GM18951 (cell line): ENCODE results near the gene PREX1.
"Not testable (repeated sequence)": the region's sequence is repeated elsewhere in the genome, so short reads cannot be mapped to it uniquely, and the experiment has no call there.

Experiments used
- POLR2A ChIP-seq: IDR thresholded peaks from 4 replicates; pipeline ENCODE4 v1.6.1; 2011; ENCODE audit warnings: mild to moderate bottlenecking; ENCODE audit not compliant: insufficient read length, insufficient read depth; ENCODE audit errors: extremely low read depth
- in situ Hi-C: fragments of 300-500 bp; cut with MboI; formaldehyde crosslinking; loops from one replicate; pipeline ENCODE4 v1.12.0; 2022; ENCODE audit warnings: low sequenced_read_pairs, mixed read lengths, inconsistent platforms; ENCODE audit not compliant: unreplicated experiment

Gene PREX1

DNA sequence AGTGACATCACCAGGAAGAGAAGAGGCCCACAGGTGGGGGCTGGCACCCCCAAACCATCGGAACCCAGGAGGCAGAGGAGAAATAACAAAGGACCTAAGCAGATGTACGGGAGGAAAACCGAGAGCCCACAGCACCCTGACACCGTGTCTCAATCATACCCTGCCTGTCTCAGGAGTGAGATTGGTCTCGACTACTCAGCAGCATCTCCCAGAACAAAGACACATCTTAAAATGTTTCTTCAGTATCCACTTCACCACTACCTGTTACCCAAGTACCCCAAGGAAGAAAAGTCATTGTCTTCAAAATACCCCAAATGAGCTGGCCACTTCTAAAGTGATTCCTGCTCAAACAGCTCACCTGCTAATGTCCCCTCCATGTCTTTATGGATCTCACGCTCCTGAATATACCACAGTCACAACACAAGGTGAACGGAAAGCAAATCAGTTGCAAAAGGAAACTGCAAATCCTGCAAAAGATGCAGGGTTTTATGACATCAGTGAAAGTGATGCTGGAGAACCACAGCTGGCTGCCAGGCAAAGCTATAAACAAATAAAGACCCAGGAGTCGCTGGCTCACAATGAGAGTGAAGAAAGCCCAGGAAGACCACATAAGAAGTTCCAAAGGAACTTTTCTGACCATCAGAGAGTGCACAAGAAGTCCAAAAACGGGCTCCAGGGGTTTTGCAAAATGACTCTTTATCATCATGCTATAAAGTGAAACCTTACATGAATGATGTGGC lies 44.1 kb downstream of the PREX1 start:
- no peak for TF ChIP-seq POLR2A
- in situ Hi-C loops = no loop called here

DNA sequence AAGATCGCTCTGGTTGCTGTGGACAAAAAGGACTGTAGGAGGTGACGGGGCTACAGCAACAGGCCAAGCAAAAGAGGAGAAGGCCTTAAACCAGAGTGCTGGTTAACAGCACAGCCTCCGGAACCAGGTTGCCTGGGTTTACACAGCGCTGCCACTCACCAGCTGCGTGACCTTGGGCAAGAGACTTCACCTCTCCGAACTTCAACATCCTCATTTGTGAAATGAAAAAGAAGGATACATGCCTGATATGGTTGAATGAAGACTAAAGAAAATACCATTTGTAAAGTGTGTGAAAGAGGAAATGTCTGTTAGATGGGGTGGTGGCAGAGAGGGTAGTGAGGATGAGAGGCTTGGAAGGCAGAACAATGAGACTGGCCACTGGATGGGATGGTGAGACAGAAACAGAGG lies 44.9 kb downstream of the PREX1 start:
- in situ Hi-C loops = no loop called here
- no peak for TF ChIP-seq POLR2A

DNA sequence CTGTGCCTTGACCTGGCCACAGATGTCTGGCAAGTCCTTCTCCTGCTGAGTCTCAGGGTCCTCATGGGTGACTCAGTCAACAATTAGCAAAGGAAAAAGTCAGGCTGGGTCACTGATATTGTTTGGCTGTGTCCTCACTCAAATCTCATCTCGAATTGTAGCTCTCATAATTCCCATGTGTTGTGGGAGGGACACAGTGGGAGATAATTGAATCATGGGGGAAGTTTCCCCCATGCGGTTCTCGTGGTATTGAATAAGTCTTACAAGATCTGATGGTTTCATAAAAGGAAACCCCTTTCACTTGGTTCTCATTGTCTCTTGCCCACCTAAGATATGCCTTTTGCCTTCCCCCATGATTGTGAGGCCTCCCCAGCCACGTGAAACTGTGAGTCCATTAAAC lies 45.7 kb downstream of the PREX1 start:
- in situ Hi-C loops = no loop called here
- no peak for TF ChIP-seq POLR2A

DNA sequence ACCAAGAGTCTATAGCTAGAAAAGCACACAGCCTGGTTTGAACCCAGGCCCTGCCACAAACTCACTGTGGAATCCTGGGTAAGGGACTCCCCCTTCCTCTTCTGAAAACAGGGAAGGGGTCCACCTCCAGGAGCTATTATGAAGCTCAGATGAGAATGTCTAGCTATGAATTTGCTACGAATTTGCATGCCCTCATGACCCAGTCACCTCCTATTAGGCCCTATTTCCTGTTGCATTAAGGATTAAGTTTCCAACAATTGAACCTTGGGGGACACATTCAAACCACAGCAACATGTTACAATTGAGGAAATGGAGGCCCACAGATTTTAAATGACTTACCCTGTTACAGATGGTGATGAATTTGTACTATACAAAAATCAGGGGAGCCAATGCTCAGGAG lies 46.2 kb downstream of the PREX1 start:
- in situ Hi-C loops = no loop called here
- no peak for TF ChIP-seq POLR2A

DNA sequence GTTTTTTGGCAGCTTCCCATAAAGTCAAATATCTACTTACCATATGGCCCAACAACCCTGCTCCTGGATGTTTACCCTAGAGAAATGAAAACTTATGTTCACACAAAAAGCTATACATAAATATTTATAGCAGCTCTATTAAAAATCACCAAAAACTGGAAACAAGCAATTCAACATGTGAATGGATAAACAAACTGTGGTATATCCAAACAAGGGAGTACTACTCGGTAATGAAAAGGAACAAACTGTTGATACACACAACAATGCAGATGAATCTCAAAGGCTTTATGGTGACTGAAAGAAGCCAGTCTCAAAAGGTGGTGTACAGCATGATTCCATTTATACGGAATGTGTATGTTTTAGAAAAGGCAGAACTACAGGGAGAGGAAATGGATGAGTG lies 48.4 kb downstream of the PREX1 start:
- in situ Hi-C loops = no loop called here
- no peak for TF ChIP-seq POLR2A

DNA sequence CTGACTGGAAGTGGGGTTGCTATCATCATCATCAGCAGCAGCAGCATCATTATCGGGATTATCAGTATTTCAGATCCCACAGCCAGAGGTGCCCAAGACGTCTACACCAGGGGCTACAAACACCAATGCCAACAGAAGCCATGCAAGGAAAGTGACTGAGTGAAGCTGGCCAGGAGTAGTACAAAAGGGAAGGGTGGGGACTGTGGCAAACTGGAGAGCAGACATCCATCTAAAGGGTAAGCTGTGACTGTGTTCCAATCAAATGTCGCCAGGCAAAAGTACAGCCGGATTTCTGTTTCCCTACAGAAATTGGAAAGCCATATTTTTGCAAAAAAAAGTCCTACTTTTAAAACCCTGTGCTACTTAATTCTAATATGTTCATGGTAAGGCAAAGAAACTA lies 50.0 kb downstream of the PREX1 start:
- in situ Hi-C loops = no loop called here

DNA sequence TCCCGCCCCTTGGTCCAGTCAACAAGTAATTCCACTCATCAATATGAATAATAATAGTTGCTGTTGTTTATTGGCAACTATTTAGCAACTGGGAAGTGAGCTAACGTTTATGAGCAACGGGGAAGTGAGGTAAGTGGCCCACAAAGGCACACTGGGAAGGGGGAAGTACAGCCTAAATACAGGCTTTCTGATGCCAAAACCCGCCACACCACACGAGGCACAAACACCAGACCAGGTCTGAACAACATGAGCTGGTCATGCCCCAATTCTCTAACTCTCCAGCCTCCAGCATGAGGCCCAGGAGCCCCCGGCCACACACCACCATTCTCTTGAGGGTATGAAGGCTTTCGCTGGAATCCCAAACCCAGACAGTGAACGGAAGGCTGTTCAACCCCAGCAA lies 50.8 kb downstream of the PREX1 start:
- in situ Hi-C loops = no loop called here
- no peak for TF ChIP-seq POLR2A

More for the DNA sequence above, 50.0 kb downstream of the PREX1 start:
- TF ChIP-seq POLR2A = no peak

DNA sequence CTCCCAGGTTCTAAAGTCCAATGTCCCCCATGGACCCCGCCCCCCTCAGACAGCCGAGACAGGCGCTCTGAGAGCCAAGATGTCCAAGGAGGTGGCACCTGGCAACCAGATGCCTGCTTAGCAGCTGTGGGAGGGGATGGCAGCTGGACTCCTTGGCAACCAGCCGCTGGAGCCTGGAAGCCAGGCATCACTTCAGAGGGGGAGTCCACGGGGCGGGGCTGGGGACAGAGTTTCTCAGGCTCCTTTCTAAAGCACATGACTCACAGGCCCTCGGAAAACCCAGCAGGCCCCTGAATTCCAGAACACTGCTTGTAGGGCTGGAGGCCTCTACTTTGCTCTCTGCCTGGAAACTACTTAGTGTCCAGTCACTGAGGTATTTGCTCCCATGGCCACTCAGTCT lies 51.5 kb downstream of the PREX1 start:
- in situ Hi-C loops = no loop called here
- TF ChIP-seq POLR2A = no peak

DNA sequence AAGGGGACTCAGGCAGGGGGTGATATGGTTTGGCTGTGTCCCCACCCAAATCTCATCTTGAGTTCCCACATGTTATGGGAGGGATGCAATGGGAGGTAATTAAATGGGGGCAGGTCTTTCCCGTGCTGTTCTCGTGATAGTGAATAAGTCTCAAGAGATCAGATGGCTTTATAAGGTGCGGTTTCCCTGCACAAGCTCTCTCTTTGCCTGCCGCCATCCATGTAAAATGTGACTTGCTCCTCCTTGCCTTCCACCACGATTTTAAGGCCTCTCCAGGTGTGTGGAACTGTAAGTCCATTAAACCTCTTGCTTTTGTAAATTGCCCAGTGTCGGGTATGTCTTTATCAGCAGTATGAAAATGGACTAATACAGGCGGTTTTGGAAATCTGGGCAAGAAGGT lies 52.3 kb downstream of the PREX1 start:
- in situ Hi-C loops = not testable (repeated sequence)

DNA sequence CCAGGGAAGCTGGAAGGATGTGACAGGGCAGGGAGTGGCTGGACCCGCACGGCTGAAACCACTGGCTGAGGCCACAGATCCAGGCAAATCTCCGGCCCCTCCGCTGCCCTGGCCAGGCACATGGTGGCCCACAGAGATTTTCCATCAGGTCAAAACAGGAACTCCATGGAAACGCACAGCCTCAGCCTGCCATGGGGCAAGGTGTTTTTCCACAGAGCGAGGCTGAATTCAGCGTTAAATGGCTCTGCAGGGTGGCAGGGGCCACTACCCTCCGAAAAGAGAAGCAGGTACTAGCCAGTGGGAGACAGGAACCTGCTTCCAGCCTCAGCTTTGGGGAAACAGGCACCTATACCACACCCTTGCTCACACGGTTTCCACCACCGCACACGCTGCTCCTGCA lies 53.1 kb downstream of the PREX1 start:
- in situ Hi-C loops = no loop called here

DNA sequence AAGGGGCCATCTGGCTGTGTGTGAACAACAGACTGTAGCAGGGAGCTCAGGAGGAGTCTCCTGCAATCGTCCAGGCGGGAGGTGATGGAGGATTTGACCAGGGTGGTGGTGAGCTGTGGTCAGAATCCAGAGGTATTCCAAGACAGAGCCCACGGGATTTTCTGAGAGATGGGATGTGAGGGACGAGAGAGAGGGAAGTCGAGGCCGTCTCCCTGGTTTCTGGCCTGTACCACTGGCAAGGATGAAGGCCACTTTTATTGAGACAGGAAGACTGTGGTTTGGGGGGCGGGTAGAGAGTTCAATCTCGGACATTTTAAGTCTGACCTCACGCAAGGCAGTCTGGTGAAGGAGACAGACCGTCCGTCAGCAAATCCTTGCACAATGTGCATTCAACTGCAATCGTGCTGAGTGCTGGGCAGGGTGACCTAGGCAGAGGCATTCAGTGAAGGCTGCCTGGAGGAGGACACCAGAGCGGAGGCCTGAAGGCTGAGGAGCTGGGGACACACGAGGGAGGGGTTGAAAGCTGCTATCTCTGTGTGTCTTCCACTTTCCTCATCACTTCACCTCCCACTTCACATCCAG lies 53.9 kb downstream of the PREX1 start:
- no peak for TF ChIP-seq POLR2A
- in situ Hi-C loops = no loop called here

More for the DNA sequence above, 53.1 kb downstream of the PREX1 start:
- no peak for TF ChIP-seq POLR2A

DNA sequence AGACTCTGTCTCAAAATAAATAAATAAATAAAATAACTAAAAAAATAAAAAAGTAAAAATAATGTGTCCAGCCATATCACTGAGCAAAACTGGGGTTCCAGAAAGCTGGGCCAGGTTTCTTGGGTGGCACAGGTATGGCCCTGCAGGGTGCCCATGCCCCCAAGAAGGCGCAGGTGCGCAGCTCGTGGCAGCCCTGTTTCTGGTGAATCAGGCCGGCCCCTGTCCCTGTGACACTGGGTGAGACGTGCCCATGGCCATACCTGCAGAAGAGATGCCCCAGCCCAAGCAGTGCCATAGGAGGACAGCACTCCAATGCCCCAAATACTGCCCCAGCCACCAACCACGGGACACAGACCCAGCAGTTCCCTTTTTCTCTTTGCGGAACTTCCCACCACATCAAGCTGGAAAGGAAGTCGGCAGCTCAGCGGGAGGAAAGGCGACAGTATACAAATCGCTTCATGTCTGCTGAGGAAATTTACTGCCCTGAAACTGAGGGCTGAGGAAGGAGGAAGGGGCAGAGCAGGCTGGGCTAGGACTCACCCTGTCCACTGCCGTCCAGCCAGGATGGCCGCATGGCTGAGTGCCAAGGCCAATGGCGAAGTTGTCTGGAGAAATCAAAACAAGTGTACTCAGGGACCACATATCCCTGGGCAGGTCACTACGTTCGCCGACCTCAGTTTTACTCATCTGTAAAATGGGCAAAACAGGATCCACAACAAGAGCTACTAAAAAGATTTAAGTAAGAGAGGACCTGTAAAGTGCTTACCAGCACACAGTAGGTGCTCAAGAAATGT lies 55.4 kb downstream of the PREX1 start:
- in situ Hi-C loops = no loop called here
- no peak for TF ChIP-seq POLR2A

DNA sequence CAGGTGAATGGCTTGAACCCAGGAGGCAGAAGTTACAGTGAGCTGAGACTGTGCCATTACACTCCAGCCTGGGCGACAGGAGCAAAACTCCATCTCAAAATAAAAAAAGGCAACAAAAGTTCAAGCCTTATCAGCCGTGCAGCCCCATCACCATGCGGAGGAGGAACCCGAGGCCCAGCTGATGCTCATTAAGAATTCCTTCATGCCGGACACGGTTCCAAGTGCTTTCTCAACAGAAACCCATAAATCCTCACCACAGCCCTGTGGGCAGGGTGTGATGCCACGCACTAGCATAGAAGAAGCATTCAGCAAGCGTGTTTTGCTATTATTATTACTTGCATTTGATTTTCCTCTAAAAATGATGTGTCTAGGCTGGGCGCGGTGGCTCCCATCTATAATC lies 56.3 kb downstream of the PREX1 start:
- no peak for TF ChIP-seq POLR2A
- in situ Hi-C loops = no loop called here

DNA sequence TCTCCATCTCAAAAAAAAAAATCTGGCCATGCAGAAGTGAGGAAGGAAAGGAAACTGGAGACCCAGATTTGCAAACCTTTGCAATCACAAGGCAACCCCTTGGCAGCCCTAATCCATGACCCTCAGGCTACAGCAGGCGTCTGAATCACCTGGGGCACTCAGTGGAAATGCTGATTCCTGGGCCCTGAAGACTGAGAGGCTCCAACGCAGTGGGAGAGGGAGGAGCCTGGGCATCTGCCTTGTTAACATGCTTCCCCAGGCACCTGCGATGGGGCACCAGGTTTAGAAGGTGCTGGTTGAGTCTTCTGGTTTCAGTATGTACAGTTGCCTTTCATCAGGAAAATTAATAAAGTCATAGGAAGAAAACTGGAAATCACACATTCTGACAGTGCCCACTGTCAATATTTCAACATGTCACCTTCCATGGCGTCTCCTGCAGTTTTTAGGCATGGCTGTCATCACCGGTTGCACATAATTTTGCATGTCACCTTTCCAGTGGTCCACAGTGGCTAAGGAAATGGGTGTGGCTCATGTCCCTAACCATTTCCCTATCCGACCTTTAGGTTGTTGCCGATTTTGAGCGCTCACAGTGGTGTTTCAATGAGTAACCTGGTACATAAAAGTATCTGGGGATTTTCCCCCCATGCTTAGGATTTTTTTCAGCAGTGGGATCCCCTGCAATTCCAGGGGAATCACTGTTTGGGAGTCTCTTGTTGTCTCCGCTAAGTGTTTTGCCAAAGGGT lies 56.9 kb downstream of the PREX1 start:
- no peak for TF ChIP-seq POLR2A
- in situ Hi-C loops = no loop called here
